Neutrophil (primary cell): Measurements from ENCODE around the gene MC1R.
A peak's percentile ranks its signal among the peaks of the same experiment; 100 is the strongest.

ENCODE experiments used
- H3K27ac ChIP-seq: fragments of 200-600 bp; sonication (generic); 2 replicates; pipeline ENCODE4 v1.5.1; 2016; ENCODE audit warnings: mild to moderate bottlenecking, moderate library complexity
- H3K27me3 ChIP-seq: fragments of 200-600 bp; sonication (generic); 2 replicates; pipeline ENCODE4 v1.6.0; 2016; ENCODE audit warnings: mild to moderate bottlenecking
- H3K36me3 ChIP-seq: fragments of 200-600 bp; sonication (generic); 2 replicates; pipeline ENCODE4 v1.5.1; 2017
- H3K4me1 ChIP-seq, 2 experiments: fragments of 200-600 bp in 1 of 2; sonication (generic) in 1 of 2; 1 replicate in 1 of 2; 2 replicates in 1 of 2; pipeline versions ENCODE4 v1.5.1 to v1.6.1; 2013 to 2016; ENCODE audit warnings: low read depth in 1 of 2, low read length in 1 of 2, mild to moderate bottlenecking in 1 of 2, moderate library complexity in 1 of 2; ENCODE audit not compliant: control insufficient read depth in 1 of 2, insufficient read depth in 1 of 2
- H3K4me3 ChIP-seq, 2 experiments: fragments of 200-600 bp in 1 of 2; sonication (generic) in 1 of 2; 1 replicate in 1 of 2; 2 replicates in 1 of 2; pipeline ENCODE4 v1.5.1; 2013 to 2016; ENCODE audit warnings: low read depth in 1 of 2, low read length in 1 of 2, mild to moderate bottlenecking in 1 of 2, moderate library complexity in 1 of 2
- H3K9me3 ChIP-seq: fragments of 200-600 bp; sonication (generic); 2 replicates; pipeline ENCODE4 v1.5.1; 2016
- CTCF ChIP-seq: fragments of 200-600 bp; sonication (generic); IDR thresholded peaks from 2 replicates; pipeline ENCODE4 v1.5.1; 2016; ENCODE audit warnings: antibody characterized with exemption

MC1R gene

GRCh38 chr16:89915303-89916232, 3.1 kb upstream of the MC1R start:
- peaks cover 33% of the 10 kb centered on the region for H3K36me3 ChIP-seq
- no peak for TF ChIP-seq CTCF
- H3K27ac ChIP-seq: no peak overlapping the region
- no peaks in the 10 kb centered on the region for H3K9me3 ChIP-seq
- H3K4me1 ChIP-seq: peaks cover 13 to 15% of the 10 kb centered on the region in 2 experiments
- H3K4me3 ChIP-seq: no peak overlapping the region
- peaks cover 37% of the 10 kb centered on the region for H3K27me3 ChIP-seq

- no peaks in the 10 kb centered on the region for H3K9me3 ChIP-seq
- H3K27me3 ChIP-seq: peaks cover 60% of the 10 kb centered on the region
- peaks cover 16 to 21% of the 10 kb centered on the region in 2 experiments for H3K4me1 ChIP-seq
- TF ChIP-seq CTCF: no peak
- peak overlapping the region in 1 of 2 experiments; percentile 14 for H3K4me3 ChIP-seq
- peaks cover 9% of the 10 kb centered on the region for H3K36me3 ChIP-seq
- H3K27ac ChIP-seq: no peak overlapping the region
Observed at GRCh38 chr16:89917773-89918452, 749 bp upstream of the MC1R start.

- no peaks in the 10 kb centered on the region for H3K9me3 ChIP-seq
- no peak overlapping the region for H3K4me3 ChIP-seq
- no peak for TF ChIP-seq CTCF
- no peaks in the 10 kb centered on the region for H3K36me3 ChIP-seq
- H3K4me1 ChIP-seq: peaks cover 20 to 31% of the 10 kb centered on the region in 2 experiments
- no peak overlapping the region for H3K27ac ChIP-seq
- peaks cover 79% of the 10 kb centered on the region for H3K27me3 ChIP-seq
Observed at GRCh38 chr16:89919535-89920406, 1.1 kb downstream of the MC1R start.

GRCh38 chr16:89920723-89921122, 2.1 kb downstream of the MC1R start:
- H3K9me3 ChIP-seq: no peaks in the 10 kb centered on the region
- H3K27ac ChIP-seq: no peak overlapping the region
- no peak for TF ChIP-seq CTCF
- H3K36me3 ChIP-seq: no peaks in the 10 kb centered on the region
- peaks cover 88% of the 10 kb centered on the region for H3K27me3 ChIP-seq
- peaks cover 25 to 35% of the 10 kb centered on the region in 2 experiments for H3K4me1 ChIP-seq
- H3K4me3 ChIP-seq: no peak overlapping the region

- Histone ChIP-seq H3K9me3 (no peaks in the 10 kb centered on the region), H3K36me3 (no peaks in the 10 kb centered on the region), H3K4me3 (no peak overlapping the region), H3K27ac (no peak overlapping the region), H3K4me1 (peaks cover 26 to 40% of the 10 kb centered on the region in 2 experiments), H3K27me3 (peaks cover 93% of the 10 kb centered on the region)
- no peak for TF ChIP-seq CTCF
Observed at GRCh38 chr16:89921131-89921701, 2.6 kb downstream of the MC1R start.
